Left kidney (tissue), 2 donors: ENCODE data around the gene PRAME. TPM values are rescaled to one million over a fixed set of nuclear protein-coding genes. Genes with fewer than 3 reads are reported as not detected.
"Not testable (repeated sequence)": the region's sequence is repeated elsewhere in the genome, so short reads cannot be mapped to it uniquely, and the experiment has no call there.

Source experiments
- DNase-seq: peaks from one replicate; pipeline ENCODE4 v3.0.0-alpha.2; 2013
- polyA plus RNA-seq: library from polyadenylated mRNA; unstranded; fragments of 120-200 nt; gene quantifications from one replicate; pipeline ENCODE4 v1.2.1, GENCODE V29; 2013; ENCODE audit not compliant: insufficient read length

PRAME gene
- polyA plus RNA-seq, 1 donor = 1.7 TPM

DNA sequence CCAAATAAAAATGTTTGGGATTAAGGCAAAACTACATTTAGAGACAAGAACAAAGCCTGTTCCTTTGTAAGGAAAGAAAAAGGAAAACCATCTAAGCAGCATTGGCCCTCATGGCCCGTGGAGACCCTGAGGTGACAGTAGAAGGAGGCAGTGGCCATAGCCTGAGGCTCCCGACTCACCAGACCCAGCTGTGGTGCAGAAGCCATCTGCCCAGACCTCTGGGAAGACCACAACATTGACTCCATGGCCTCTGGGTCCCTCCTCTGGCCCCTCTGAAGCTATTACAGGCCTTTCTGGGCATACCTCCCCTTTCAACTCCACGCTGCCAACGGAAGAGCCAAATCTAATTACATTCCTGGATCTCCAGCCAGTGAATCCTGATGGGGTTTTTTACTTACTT is 6.4 kb downstream of the PRAME start:
- DNase-seq = no peak

DNA sequence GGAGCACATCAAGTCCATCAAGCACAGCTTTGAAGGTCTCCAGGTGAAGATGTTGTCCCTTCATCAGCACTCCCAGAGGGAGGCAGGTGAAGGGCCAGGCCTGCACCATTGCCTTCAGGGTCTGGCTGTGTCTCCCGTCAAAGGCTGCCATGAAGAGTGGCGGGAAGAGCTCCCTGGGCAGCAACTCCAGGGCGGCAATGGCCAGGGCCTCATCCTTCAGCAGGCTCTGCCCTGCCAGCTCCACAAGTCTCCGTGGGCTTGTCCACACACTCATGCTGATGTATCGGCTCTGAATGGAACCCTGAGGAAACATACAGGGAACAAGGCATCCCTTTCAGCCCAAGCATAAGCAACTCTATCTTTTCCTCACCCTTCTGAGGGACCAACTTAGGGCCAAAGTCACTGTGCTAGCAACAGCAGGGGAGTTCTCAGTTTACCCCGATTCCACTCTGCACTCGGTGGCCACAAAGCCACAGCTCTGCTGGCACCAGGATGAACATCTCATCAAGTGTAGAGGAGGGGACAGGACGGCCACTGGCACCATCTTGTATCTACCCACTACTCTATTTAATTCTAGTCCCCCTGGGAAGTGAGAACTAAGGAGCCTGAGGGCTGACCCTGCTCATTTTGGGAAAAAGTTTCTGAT is 8.2 kb downstream of the PRAME start:
- DNase-seq = no peak

DNA sequence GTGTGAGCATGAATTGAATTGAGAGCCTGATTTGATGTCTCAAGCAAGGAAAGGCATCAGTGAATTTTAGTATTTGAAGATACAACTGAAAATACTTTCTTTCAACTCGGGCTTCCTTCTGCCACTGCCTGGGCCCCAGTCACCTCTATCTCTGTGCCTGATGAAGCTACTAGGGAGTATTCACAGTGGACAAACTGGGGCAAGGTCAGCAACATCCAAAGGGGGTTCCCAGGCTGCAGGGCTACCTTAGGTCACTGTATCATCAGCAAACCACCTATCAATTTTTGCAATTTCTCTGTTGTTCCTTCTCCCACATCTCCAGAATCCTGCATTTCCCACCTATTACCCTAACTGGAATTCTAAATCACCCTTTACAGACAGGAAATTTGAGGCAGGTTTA is 10.2 kb downstream of the PRAME start:
- DNase-seq = no peak

DNA sequence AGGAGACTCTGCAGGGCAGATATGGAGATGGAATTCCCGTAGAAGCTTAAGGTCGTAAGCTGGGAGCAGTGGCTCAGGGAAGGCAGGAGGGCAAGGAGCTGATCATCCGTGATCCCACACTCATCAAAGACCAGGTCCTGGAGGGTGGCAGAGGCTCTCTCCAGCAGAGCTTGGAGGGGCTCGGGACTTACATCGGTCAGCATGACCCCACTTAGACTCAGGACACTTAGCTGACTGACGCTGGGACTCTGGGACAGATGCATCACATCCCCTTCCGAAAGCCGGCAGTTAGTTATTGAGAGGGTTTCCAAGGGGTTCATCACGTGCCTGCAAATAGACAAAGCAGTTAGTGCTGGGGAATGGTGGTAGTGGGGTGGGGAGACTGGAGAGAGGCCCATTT is 10.7 kb downstream of the PRAME start:
- no peak for DNase-seq

DNA sequence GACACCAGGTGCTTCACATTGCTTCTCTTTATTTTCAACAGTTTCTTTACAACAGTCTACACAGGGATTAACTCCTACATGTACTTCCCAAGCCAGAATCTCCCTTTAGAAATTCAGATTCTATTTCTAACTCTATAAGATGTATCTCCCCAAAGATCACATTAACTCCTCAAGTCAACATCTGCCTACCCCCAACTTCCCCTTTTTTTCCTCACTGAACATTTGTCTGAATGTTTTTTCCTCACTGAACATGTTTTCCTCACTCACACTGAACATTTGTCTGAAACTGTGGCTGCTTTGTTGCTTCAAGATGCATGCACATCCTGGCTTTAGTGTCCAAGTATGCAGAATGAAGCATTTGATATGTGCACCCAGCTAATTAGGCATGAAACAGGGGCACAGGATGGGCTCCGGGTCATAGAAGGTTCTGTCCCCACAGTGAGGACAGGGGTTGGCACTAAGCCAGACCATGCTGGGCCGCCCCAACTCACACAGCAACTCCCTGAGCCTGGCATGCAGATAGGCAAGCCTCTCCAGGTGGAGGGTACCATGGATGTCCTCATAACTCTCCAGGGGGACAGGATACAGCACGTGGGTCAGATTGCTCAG is 11.3 kb downstream of the PRAME start:
- DNase-seq = no peak

DNA sequence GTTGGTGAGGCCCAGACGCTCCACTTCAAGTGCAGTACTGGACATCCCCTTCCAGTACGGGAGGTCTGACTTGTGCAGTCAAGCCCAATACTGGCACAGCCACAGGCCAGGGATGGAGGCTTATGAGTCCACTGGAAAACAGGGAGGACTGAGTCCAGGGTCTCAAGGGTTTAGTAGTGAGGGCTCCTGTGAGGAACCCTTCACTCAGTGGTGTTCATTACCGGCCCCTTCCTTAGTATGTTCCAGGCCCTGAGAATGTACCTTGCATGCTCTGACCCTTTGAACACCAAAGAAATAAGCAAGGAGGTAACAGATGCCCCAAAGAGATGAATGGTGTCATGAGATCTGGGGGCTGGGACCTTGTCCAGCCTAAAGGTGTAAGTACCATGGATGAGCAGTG is 11.8 kb downstream of the PRAME start:
- no peak for DNase-seq

DNA sequence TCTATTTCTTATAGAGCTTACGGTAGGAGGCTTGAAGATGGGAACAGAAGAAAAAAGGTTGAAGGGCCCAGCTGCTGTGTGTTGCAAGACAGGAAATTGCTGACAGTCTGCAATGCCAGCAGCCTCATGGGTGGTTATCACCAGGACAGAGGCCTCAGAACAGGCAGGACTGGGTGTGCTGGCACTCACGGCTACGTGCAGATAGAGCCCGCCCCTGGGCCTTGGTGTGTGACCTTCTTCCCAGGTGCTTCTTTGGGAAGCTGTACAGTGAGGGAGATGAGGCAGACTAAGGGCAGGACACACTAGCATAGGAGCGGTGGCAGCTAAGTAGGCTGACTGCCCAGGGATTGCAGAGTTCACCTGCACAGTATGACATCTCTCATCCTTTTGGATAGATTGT is 12.6 kb downstream of the PRAME start:
- DNase-seq = no peak

DNA sequence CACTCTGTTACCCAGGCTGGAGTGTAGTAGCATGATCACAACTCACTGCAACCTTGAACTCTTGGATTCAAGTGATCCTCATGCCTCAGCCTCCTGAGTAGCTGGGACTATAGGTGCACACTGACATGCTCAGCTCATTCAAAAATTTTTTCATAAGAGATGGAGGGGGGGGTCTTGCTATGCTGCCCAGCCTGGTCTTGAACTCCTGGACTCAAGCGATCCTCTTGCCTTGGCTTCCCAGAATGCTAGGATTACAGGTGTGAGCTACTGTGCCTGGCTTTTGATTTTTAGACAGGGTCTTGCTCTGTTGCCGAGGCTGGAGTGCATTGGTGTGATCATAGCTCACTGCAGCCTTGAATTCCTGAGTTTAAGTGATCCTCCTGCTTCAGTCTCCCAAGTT is 14.0 kb downstream of the PRAME start:
- no peak for DNase-seq

DNA sequence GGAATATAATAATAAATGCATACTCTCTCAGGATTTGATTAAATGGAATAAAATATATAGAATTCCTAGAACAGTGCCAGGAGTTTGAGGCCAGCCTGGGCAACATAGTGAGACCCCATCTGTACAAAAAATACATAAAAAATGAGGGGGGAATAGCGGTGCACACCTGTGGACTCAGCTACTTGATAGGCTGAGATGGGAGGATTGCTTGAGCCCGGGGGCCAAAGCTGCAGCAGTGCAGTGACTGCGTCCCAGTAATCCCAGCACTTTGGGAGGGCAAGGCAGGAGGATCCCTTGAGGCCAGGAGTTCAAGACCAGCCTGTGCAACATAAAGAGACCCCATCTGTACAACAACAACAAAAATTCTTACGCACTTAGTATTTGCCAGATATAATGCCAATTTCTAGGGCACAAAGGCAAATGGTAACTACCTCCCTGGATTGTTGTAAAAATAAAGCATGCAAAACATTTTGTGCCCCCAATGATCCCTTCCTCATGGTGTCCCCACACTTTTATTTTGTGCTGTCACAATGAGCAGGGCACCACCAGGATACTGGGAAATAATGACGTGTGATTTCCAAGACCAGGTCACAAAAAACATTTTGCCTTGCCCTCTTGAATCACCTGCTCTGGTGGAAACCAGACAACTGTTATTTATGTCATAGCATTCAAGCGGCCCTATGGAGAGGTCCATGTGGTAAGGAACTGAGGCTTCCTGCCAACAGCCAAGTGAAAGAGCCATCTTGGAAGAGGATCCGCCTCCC is 20.7 kb downstream of the PRAME start:
- no peak for DNase-seq

DNA sequence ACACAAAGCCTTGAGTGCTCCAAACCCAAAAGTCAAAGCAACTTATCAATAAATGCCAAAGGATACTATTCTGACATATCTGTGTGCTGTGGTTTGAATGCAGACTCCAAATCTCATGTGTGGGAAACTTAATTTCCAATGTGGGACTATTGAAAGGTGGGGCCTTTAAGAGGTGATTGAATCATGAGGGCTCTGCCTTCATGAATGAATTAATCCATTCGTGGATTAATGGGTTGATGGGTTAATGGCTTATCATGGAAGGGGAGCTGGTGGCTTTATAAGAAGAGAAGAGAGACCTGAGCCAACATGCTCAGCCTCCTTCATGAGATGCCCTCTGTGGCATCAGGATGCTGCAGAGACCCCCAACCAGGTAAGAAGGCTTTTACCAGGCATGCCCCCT is 22.1 kb downstream of the PRAME start:
- DNase-seq = no peak

DNA sequence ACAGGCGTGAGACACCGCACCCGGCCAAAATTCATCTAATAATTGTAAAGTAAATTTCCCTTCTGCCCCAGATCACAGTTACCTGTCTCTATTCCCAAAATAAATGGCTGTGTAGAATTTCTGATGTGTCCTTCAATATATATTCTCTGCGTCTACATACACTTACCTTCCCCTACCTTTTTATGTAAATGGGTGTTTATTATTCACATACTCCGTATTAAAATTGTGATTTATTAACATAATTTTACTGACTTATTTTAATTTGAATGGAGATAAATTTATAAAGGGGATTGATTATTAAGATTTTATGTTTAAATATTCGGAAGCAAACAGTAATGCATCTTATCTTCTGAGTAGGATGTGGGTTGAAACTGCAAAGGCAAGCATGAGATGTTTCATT is 22.6 kb downstream of the PRAME start:
- no peak for DNase-seq

DNA sequence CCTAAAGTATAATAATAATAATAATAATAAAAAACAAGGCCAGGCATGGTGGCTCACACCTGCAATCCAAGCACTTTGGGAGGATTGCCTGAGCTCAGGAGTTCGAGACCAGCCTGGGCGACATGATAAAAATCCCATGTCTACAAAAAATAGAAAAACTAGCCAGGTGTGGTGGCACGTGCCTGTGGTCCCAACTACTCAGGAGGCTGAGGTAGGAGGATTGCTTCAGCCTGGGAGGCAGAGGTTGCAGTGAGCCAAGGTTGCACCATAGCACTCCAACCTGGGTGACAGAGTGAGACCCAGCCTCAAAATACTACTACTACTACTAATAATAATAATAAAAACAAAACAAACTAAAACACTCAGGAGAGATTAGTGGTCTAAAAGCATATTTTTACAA is 23.4 kb downstream of the PRAME start:
- no peak for DNase-seq

DNA sequence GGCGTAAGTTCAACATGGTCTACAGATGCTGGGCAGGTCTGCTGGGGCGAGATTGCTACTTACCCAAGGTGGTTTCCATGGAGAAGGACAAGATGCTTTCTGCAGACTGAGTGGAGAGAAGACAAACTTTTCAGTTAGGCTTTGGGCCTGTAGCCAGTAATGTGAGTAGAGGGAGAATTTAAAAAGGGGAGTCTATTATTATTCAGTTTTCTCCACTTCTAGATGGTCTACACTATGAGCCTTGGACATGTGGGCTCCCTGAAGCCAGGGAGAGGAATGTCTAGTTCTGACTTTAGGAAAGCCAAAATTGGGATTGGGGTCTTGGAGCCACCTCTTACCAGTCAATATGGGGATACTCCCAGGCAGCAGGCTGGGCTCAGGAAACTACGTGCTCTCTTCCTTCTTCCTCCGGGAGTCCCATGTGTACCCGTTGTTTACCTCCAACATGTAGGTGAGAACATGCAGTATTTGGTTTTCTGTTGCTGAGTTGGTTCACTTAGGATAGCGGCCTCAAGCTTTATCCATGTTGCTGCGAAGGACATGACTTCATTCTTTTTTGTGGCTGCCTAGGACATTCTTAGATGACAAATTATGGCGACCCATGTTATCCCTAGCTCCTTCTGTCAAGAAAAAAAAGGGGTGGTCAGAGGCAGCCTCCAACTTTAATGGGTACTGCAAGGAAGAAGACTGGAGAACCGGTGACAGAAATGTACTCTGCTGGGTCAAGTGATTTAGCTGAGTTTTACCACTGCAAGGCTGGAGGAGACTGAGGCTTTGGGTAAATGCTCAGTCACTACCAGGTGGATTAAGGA is 24.3 kb downstream of the PRAME start:
- DNase-seq = no peak

DNA sequence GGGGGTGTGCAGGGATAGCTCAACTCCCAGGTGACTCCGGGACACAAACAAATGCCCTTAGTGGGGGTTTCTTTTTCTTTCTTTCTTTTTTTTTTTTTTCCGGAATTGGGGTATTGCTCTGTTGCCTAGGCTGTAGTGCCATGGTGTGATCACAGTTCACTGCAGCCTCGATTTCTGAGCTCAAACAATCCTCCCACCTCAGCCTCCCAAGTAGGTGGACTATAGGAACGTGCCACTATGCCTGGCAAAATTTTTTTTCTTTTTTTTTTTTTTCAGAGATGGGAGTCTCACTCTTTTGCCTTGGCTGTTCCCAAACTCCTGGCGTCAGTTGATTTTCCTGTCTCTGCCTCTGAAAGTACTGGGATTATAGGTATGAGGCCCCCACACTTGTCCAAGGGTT is 25.2 kb downstream of the PRAME start:
- DNase-seq = no peak

DNA sequence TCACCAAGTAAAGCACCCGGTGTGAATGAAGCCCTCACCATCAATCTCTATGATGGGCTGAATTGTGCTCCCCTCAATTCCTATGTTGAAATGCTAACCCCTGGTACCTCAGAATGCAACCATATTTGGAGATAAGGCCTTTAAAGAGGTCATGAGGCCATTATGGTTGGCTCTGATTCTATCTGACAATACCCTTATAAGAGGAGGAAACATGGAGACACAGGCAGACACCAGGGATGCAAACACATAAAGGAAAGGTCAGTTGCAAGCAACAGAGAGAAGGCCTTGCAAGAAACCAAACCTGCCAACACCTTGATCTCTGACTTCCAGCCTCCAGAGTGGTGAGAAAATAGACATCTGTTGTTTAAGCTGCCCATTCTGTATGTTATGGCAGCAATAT is 25.6 kb downstream of the PRAME start:
- DNase-seq = no peak

DNA sequence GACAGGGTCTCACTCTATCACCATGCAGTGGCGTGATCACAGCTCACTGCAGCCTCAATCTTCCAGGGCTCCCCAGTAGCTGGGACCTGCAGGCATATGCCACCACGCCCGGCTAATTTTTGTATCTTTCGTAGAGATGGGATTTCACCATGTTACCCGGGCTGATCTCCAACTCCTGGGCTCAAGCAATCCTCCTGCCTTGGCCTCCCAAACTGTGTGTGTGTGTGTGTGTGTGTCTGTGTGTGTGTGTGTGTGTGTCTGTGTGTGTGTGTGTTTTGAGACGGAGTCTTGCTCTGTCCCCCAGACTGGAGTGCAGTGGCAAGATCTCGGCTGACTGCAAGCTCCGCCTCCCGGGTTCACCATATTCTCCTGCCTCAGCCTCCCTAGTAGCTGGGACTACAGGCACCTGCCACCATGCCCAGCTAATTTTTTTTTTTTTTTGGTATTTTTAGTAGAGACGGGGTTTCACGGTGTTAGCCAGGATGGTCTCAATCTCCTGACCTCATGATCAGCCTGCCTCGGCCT is 26.5 kb downstream of the PRAME start:
- not testable (repeated sequence) for DNase-seq

DNA sequence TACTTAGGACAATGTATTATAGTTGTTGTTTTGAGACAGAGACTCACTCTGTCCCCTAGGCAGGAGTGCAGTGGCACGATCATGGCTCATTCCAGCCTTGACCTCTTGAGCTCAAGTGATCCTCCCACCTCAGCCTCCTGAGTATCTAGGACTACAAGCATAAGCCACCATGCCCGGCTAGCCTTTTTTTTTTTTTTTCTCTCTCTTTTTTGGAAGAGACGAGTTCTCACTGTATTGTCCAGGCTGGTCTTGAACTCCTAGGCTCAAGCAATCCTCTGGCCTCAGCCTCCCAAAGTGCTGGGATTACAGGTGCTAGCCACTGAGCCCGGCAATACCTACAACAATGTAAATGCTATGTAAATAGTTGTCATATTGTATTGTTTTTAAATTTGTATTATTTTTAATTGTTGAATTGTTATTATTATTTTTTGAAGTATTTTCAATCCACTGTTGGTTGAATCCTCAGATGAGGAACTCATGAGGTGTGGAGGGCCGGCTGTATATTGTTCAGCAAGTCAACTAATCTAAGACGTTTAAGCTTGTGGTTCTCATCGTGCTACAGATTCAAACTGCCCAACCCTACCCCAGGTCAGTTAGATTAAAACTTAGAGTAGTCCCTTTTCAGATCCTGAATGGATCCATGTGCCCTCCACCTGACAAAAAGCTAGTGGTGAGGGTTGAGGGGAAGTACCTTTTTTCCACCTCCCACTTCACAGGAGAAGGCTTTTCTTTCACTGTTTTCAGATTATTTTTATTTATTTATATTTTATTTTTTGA is 27.1 kb downstream of the PRAME start:
- DNase-seq = no peak

DNA sequence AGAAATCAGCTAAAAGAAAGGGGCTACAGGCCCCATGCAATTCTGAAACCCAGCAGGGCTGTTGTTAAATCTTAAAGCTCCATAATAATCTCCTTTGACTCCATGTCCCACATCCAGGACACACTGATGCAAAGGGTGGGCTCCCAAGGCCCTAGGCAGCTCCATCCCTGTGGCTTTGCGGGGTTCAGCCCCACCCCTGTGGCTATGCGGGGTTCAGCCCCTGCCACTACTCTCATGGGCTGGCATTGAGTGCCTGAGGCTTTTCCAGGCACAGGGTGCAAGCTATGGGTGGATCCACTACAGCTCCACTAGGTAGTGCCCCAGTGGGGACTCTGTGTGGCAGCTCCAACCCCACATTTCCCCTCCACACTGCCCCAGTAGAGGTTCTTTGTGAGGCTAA is 30.3 kb downstream of the PRAME start:
- DNase-seq = no peak

DNA sequence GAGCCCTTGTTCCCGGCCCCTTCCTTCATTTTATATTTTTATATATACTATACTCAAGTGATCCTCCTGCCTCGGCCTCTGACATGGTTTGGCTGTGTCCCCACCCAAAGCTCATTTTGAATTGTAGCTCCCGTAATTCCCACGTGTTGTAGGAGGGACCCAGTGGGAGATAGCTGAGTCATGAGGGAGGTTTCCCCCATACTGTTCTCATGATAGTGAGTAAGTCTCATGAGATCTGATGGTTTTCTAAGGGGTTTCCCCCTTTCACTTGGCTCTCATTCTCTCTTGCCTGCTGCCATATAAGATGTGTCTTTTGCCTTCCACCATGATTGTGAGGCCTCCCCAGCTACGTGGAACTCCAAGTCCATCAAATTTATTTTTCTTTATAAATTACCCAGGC is 31.8 kb downstream of the PRAME start:
- no peak for DNase-seq

DNA sequence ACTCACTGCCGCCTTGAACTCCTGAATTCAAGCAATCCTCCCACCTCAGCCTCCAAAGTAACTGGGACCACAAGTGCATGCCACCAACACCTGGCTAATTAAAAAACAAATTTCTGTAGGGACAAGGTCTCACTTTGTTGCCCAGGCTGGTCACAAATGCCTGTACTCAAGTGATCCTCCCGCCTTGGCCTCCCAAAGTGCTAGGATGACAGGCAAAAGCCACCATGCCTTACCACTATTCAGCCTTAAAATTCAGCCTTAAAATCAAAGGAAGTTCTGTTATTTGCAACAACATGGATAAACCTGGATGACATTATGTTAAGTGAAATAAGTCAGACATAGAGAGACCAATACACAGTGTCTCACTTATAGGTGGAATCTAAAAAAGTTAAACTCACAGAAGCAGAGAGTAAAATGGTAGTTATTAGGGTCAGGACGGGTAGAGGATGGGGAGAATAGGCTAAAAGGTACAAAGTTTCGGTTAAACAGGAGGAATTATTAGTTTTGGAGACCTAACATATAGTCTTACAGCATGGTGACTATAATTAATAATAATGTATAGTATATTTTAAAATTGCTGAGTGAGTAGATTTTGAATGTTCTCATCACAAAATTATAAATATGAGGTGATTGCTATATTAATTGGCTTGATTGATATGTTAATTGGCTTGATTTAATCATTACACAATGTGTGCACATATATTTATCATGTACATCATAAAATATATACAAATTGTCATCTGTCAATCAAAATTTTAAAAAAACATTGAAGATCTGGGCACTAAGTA is 32.7 kb downstream of the PRAME start:
- DNase-seq = no peak

DNA sequence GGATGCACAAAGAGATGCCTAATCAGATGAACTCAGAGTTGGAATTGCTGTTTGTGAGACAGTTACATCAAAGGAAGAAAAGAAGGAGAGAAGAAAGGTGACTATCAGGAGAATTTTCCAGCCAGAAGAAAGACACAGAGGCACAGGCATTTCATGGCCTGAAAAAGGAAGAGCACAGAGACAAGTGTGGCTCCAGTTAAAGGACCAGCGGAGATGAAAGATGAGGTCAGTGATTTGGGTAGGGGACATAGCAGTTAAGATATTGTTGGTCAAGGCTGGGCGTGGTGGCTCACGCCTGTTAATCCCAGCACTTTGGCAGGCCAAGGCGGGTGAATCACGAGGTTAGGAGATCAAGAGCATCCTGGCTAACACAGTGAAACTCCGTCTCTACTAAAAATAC is 35.6 kb downstream of the PRAME start:
- no peak for DNase-seq
